ENCODE measurements around the gene VDAC1.

The VDAC1 gene

GRCh38 chr5:134000696-134001453 is 3.9 kb downstream of the VDAC1 start:
- no peak for TF ChIP-seq CTCF (IDR thresholded peaks at IDR 0.05; ENCODE audit: insufficient read depth, low read depth, low read length, missing control alignments)
- no peak for DNase-seq (ENCODE audit: low read depth)
- no peak overlapping the region for H3K4me3 ChIP-seq (ENCODE audit: low read depth, low read length)

- DNase-seq (ENCODE audit: low read depth), result no peak
- no peak for TF ChIP-seq CTCF (IDR thresholded peaks at IDR 0.05; ENCODE audit: insufficient read depth, low read depth, low read length, missing control alignments)
- no peak overlapping the region for H3K4me3 ChIP-seq (ENCODE audit: low read depth, low read length)
Observed at GRCh38 chr5:134000091-134000511, 4.7 kb downstream of the VDAC1 start.

- TF ChIP-seq CTCF (IDR thresholded peaks at IDR 0.05; ENCODE audit: insufficient read depth, low read depth, low read length, missing control alignments), result no peak
- H3K4me3 ChIP-seq (ENCODE audit: low read depth, low read length), result no peak overlapping the region
- no peak for DNase-seq (ENCODE audit: low read depth)
Observed at GRCh38 chr5:133998807-133999206, 6.0 kb downstream of the VDAC1 start.

- no peak overlapping the region for H3K4me3 ChIP-seq (ENCODE audit: low read depth, low read length)
- TF ChIP-seq CTCF (IDR thresholded peaks at IDR 0.05; ENCODE audit: insufficient read depth, low read depth, low read length, missing control alignments), result no peak
- no peak for DNase-seq (ENCODE audit: low read depth)
Observed at GRCh38 chr5:133998042-133998441, 6.7 kb downstream of the VDAC1 start.

- H3K4me3 ChIP-seq (ENCODE audit: low read depth, low read length), result no peak overlapping the region
- TF ChIP-seq CTCF (IDR thresholded peaks at IDR 0.05; ENCODE audit: insufficient read depth, low read depth, low read length, missing control alignments), result peak; percentile 65
- no peak for DNase-seq (ENCODE audit: low read depth)
Observed at GRCh38 chr5:133996683-133997252, 8.0 kb downstream of the VDAC1 start.

- no peak for DNase-seq (ENCODE audit: low read depth)
- TF ChIP-seq CTCF (IDR thresholded peaks at IDR 0.05; ENCODE audit: insufficient read depth, low read depth, low read length, missing control alignments), result no peak
- no peak overlapping the region for H3K4me3 ChIP-seq (ENCODE audit: low read depth, low read length)
Observed at GRCh38 chr5:133995883-133996563, 8.8 kb downstream of the VDAC1 start.
